ENCODE results near the gene DNAJB6.

The DNAJB6 gene

DNA sequence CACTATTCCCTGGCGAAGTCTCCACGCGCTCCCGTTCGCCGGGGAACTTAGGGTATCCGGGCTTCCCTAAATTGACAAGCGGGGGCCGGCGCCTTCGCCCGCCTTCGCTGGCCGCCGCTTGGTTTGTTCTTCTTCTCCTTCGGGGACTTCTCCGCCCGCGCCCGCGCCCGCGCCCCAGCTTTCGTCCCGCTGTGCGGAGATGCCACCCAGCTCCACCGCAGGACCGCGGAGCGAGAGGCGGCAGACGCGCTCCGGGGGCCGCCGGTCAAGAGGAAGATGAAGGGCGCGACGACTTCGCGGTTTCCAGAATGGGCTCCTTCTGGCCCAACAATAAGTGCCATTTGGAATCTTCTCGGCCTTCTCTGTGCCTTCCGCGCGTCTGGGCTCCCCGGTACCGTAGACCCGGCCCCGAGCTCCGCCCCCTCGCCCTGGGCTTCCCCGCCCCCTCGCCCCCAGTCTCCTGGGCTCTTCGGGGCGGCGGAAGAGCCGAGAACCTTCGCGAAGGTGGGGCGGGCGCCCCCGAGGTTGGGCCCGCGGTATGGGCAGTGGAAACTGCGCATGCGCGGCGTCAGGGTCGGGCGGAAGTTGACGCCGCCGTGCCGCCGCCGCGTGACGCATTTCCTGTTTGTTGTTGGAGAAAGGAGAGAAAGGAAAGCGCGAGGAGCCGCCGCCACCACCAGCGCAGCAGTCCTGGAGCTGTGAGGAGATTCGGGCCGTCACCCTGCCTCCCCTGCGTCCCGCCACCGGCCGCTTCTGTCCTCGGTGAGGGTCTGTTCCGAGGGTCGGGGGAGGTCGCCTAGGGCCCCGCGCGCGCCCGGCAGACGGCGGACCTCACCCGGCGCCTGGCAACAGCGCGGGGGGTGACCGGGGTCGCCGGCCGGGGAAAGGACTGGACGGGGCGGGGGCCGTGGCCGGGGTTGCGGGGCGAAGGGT lies at the start of gene DNAJB6:
Gene DNAJB6, plus strand, starts transcription at position 622 of the 933 bp plus-strand sequence. CDS start 21,569 bp downstream, outside the sequence.
- H3K4me1 ChIP-seq (ENCODE audit: insufficient read depth, low read length), result peaks cover 12% of the 10 kb centered on the region

GRCh38 chr7:157291404-157292080 lies 45.3 kb upstream of the DNAJB6 start:
- Histone ChIP-seq H3K27ac (ENCODE audit: low read length) (no peak overlapping the region), H3K27me3 (ENCODE audit: insufficient read depth, low read length) (no peaks in the 10 kb centered on the region), H3K9ac (ENCODE audit: low read depth, low read length) (no peak overlapping the region), H3K4me3 (ENCODE audit: low read length) (no peak overlapping the region), H3K9me3 (ENCODE audit: insufficient read depth, low read depth, low read length) (peaks cover 7% of the 10 kb centered on the region), H3K4me1 (ENCODE audit: insufficient read depth, low read length) (no peaks in the 10 kb centered on the region), H3K36me3 (ENCODE audit: insufficient read depth, low read depth, low read length) (no peaks in the 10 kb centered on the region)

More for the DNA sequence above, at the start of gene DNAJB6:
- H3K27me3 ChIP-seq (ENCODE audit: insufficient read depth, low read length), result peaks cover 10% of the 10 kb centered on the region; the same call in 1 of the 2 replicates
- H3K9me3 ChIP-seq (ENCODE audit: insufficient read depth, low read depth, low read length), result no peaks in the 10 kb centered on the region
- H3K27ac ChIP-seq (ENCODE audit: low read length), result peak within 1 kb of the TSS; percentile 2
- H3K9ac ChIP-seq (ENCODE audit: low read depth, low read length), result peak within 1 kb of the TSS; percentile 84
- H3K4me3 ChIP-seq (ENCODE audit: low read length), result peak within 1 kb of the TSS; percentile 92
- peaks cover 3% of the 10 kb centered on the region; the same call in 1 of the 2 replicates for H3K36me3 ChIP-seq (ENCODE audit: insufficient read depth, low read depth, low read length)

DNA sequence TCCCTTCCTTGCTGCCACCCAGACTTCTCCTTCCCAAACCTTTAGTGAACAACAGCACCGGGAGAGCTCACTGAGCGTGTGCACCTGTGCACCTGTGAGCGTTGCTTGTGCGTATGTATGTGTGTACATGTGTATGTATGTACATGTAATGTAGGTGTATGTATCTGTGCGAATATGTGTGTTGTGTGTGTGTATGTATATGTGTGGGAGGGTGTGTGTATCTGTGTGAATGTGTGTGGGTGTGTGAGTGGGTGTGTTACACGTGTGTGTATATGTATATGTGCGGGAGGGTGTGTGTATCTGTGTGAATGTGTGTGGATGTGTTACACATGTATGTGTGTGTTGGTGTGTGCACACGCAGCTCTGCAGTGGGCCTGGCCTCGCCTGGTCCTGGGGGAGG lies 44.5 kb upstream of the DNAJB6 start:
- Histone ChIP-seq H3K27me3 (ENCODE audit: insufficient read depth, low read length) (no peaks in the 10 kb centered on the region), H3K27ac (ENCODE audit: low read length) (no peak overlapping the region), H3K9me3 (ENCODE audit: insufficient read depth, low read depth, low read length) (peaks cover 7% of the 10 kb centered on the region), H3K4me1 (ENCODE audit: insufficient read depth, low read length) (no peaks in the 10 kb centered on the region), H3K9ac (ENCODE audit: low read depth, low read length) (no peak overlapping the region), H3K36me3 (ENCODE audit: insufficient read depth, low read depth, low read length) (no peaks in the 10 kb centered on the region), H3K4me3 (ENCODE audit: low read length) (no peak overlapping the region)

DNA sequence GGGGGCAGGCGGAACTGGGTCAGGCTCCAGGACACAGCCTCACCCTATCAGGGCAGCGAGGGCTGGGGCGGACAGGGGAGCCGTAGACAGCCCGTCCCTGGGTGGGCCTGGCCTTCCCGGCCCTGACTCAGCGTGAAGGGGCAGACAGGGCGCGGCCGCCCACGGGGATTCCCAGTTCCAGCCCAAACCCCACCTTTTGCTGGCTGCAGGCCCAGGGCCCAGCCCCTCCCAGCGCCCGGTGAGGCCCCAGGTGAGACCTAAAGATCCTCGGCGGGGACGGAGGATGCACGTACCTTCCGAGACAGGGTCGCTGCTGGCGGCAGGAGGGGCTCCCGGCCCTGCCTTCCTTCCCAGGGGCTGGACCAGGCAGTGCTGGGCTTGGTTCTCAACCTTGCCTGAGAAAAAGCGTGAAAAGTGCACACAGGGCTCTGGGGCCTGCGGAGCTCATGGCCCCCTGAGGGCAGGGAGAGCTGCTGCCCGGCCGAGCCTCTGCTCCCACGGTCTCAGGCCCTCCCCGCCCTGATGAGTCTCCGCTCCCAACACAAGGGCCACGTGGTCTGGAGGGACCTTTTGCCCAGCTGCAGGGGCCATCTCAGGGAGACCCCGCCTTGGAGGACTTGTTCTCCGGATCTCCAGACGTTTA lies 43.9 kb upstream of the DNAJB6 start:
- Histone ChIP-seq H3K27me3 (ENCODE audit: insufficient read depth, low read length) (no peaks in the 10 kb centered on the region), H3K36me3 (ENCODE audit: insufficient read depth, low read depth, low read length) (no peaks in the 10 kb centered on the region), H3K9ac (ENCODE audit: low read depth, low read length) (no peak overlapping the region), H3K27ac (ENCODE audit: low read length) (no peak overlapping the region), H3K4me3 (ENCODE audit: low read length) (no peak overlapping the region), H3K9me3 (ENCODE audit: insufficient read depth, low read depth, low read length) (peaks cover 7% of the 10 kb centered on the region), H3K4me1 (ENCODE audit: insufficient read depth, low read length) (no peaks in the 10 kb centered on the region)

DNA sequence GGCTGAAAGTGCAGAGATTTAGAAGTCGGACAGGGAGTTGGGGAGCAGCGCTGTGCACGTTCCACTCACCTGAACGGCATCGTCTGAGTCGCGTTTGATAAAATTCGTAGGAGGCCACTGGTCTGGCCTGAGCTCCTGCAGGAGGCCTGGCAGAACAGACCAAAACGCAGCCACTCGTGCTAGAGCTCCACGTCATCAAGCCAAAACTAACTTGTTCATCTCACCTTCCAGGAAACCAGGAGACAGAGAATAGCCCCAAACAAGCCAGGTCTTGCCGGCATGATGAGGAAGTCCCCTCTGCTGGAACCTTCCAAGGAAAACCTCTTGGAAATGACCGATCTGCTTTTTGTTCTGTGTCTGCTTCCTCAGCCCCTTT lies 43.4 kb upstream of the DNAJB6 start:
- Histone ChIP-seq H3K27me3 (ENCODE audit: insufficient read depth, low read length) (no peaks in the 10 kb centered on the region), H3K4me1 (ENCODE audit: insufficient read depth, low read length) (no peaks in the 10 kb centered on the region), H3K9me3 (ENCODE audit: insufficient read depth, low read depth, low read length) (peaks cover 7% of the 10 kb centered on the region; the same call in 1 of the 2 replicates), H3K36me3 (ENCODE audit: insufficient read depth, low read depth, low read length) (no peaks in the 10 kb centered on the region), H3K27ac (ENCODE audit: low read length) (no peak overlapping the region), H3K9ac (ENCODE audit: low read depth, low read length) (no peak overlapping the region), H3K4me3 (ENCODE audit: low read length) (no peak overlapping the region)

- H3K27ac ChIP-seq (ENCODE audit: low read length), result no peak overlapping the region
- H3K4me1 ChIP-seq (ENCODE audit: insufficient read depth, low read length), result no peaks in the 10 kb centered on the region
- no peak overlapping the region for H3K9ac ChIP-seq (ENCODE audit: low read depth, low read length)
Measured at GRCh38 chr7:157294773-157295172, 42.0 kb upstream of the DNAJB6 start.

GRCh38 chr7:157295338-157295737 lies 41.5 kb upstream of the DNAJB6 start:
- Histone ChIP-seq H3K4me1 (ENCODE audit: insufficient read depth, low read length) (no peaks in the 10 kb centered on the region), H3K9me3 (ENCODE audit: insufficient read depth, low read depth, low read length) (no peaks in the 10 kb centered on the region), H3K27me3 (ENCODE audit: insufficient read depth, low read length) (no peaks in the 10 kb centered on the region), H3K9ac (ENCODE audit: low read depth, low read length) (no peak overlapping the region), H3K36me3 (ENCODE audit: insufficient read depth, low read depth, low read length) (no peaks in the 10 kb centered on the region), H3K4me3 (ENCODE audit: low read length) (no peak overlapping the region), H3K27ac (ENCODE audit: low read length) (no peak overlapping the region)

More at GRCh38 chr7:157294773-157295172, 42.0 kb upstream of the DNAJB6 start:
- Histone ChIP-seq H3K27me3 (ENCODE audit: insufficient read depth, low read length) (no peaks in the 10 kb centered on the region), H3K4me3 (ENCODE audit: low read length) (no peak overlapping the region), H3K9me3 (ENCODE audit: insufficient read depth, low read depth, low read length) (no peaks in the 10 kb centered on the region), H3K36me3 (ENCODE audit: insufficient read depth, low read depth, low read length) (no peaks in the 10 kb centered on the region)

GRCh38 chr7:157297185-157297584 lies 39.6 kb upstream of the DNAJB6 start:
- H3K4me1 ChIP-seq (ENCODE audit: insufficient read depth, low read length), result no peaks in the 10 kb centered on the region
- no peaks in the 10 kb centered on the region for H3K27me3 ChIP-seq (ENCODE audit: insufficient read depth, low read length)
- H3K27ac ChIP-seq (ENCODE audit: low read length), result no peak overlapping the region

GRCh38 chr7:157299317-157299612 lies 37.5 kb upstream of the DNAJB6 start:
- no peaks in the 10 kb centered on the region for H3K27me3 ChIP-seq (ENCODE audit: insufficient read depth, low read length)
- H3K27ac ChIP-seq (ENCODE audit: low read length), result no peak overlapping the region
- H3K4me3 ChIP-seq (ENCODE audit: low read length), result no peak overlapping the region
- H3K9ac ChIP-seq (ENCODE audit: low read depth, low read length), result no peak overlapping the region
- H3K36me3 ChIP-seq (ENCODE audit: insufficient read depth, low read depth, low read length), result no peaks in the 10 kb centered on the region
- no peaks in the 10 kb centered on the region for H3K9me3 ChIP-seq (ENCODE audit: insufficient read depth, low read depth, low read length)
- no peaks in the 10 kb centered on the region for H3K4me1 ChIP-seq (ENCODE audit: insufficient read depth, low read length)

More at GRCh38 chr7:157297185-157297584, 39.6 kb upstream of the DNAJB6 start:
- H3K9ac ChIP-seq (ENCODE audit: low read depth, low read length), result no peak overlapping the region
- no peaks in the 10 kb centered on the region for H3K9me3 ChIP-seq (ENCODE audit: insufficient read depth, low read depth, low read length)
- H3K4me3 ChIP-seq (ENCODE audit: low read length), result no peak overlapping the region
- H3K36me3 ChIP-seq (ENCODE audit: insufficient read depth, low read depth, low read length), result no peaks in the 10 kb centered on the region

DNA sequence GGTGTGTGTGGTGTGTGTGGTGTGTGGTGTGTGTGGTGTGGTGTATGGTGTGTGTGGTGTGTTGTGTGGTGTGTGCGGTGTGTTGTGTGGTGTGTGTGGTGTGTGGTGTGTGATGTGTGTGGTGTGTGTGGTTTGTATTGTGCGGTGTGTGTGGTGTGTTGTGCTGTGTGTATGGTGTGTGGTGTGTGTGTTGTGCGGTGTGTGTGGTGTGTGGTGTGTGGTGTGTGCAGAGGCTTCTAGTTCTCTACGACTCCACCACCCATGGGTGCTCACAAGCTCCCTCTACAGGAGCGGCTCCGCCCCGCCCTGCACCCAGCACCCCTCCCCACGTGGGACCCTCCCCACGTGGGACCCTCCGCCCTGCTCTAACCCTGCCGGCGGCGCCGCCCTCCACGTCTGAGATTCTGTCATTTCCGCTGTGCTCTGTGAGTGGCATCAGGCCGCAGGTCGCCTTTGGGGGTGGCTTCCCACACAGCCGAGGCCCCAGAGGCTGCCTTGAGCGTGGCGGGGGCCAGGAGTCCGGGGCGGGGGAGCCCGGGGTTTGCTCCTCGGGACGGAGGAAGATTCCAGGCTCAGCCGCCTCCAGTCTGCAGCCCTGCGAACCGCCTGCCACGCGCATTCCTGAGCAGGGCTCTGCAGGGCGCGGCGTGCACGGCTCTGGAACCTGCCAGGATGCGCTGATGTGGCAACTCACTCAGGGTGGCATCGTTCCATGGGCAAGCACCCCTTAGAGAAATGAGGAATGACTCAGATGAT lies 37.0 kb upstream of the DNAJB6 start:
- H3K4me1 ChIP-seq (ENCODE audit: insufficient read depth, low read length), result no peaks in the 10 kb centered on the region
- H3K9me3 ChIP-seq (ENCODE audit: insufficient read depth, low read depth, low read length), result no peaks in the 10 kb centered on the region
- no peaks in the 10 kb centered on the region for H3K27me3 ChIP-seq (ENCODE audit: insufficient read depth, low read length)
- H3K27ac ChIP-seq (ENCODE audit: low read length), result no peak overlapping the region
- H3K4me3 ChIP-seq (ENCODE audit: low read length), result no peak overlapping the region
- H3K36me3 ChIP-seq (ENCODE audit: insufficient read depth, low read depth, low read length), result no peaks in the 10 kb centered on the region
- no peak overlapping the region; the same call in 1 of the 2 replicates for H3K9ac ChIP-seq (ENCODE audit: low read depth, low read length)

DNA sequence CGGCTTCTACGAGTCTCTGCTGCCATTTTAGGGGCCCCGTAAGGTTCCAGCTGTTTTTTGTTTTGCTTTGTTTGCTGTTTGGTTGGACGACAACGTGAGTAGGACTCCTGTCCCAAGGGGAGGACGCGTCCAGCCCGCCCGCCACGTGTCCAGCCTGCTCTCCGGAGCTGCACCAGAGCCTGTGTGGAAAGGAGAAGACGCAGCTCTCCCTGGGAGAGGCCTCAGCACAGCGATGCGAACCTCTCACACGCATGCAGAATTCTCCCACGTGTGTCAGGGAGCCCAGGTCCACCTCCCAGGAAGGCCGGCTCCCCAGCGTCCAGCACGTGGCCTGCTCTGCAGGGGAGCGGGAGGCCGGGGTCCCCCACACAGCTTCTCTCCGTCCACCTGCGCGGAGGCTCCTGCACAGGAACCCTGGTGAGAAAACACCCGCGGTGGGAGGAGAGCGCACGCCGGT lies 36.4 kb upstream of the DNAJB6 start:
- no peaks in the 10 kb centered on the region for H3K36me3 ChIP-seq (ENCODE audit: insufficient read depth, low read depth, low read length)
- H3K27ac ChIP-seq (ENCODE audit: low read length), result no peak overlapping the region
- no peaks in the 10 kb centered on the region for H3K4me1 ChIP-seq (ENCODE audit: insufficient read depth, low read length)
- no peak overlapping the region for H3K4me3 ChIP-seq (ENCODE audit: low read length)
- no peak overlapping the region for H3K9ac ChIP-seq (ENCODE audit: low read depth, low read length)
- no peaks in the 10 kb centered on the region for H3K27me3 ChIP-seq (ENCODE audit: insufficient read depth, low read length)
- H3K9me3 ChIP-seq (ENCODE audit: insufficient read depth, low read depth, low read length), result no peaks in the 10 kb centered on the region

Data from iPS-20b (cell line).